ENCODE measurements around the gene CADM1.

Gene CADM1

GRCh38 chr11:115162919-115163318 lies 341.3 kb downstream of the CADM1 start:
- H3K4me3 ChIP-seq (ENCODE audit: low read depth, low read length) = no peak overlapping the region

DNA sequence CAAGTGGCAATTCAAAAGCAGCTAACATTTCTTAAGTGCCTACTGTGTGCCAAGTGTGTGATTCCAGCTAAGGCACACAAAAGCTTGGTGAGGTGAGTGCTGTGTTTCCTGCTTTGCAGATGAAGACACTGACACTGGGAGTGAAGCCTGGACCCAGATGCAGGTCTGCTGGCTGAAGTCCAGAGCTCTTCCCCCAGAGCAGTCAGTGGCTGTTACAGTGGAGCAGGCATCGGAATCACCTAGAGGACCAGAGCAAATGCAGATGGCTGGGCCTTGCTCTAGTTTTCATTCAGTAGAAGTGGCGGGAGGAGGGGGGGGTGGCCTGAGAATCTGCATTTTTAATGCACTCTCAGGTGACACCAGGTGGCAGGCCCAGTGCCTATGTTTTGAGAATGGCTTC lies 342.3 kb downstream of the CADM1 start:
- no peak overlapping the region for H3K4me3 ChIP-seq (ENCODE audit: low read depth, low read length)

- no peak overlapping the region for H3K4me3 ChIP-seq (ENCODE audit: low read depth, low read length)
Observed at GRCh38 chr11:115159207-115159606, 345.0 kb downstream of the CADM1 start.

DNA sequence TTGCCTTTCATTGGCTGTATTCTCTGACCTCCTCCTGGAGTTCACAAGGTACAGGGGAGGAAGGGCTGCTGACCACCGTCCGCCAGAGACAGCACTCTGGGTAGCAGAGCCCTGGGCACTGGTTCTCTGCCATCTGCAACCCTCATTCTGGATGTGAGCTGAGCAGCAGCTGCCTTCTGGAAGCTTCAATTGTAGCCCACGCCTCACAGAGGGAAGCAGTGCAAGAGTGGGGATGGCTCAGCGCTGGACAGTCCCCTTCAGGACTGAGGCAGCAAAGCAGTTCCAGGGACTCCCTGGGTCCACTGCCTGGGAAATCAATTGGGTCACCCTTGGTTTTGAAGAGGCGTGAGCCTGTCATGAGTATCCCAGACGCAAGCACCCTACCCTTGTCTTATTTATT lies 346.2 kb downstream of the CADM1 start:
- H3K4me3 ChIP-seq (ENCODE audit: low read depth, low read length) = no peak overlapping the region

DNA sequence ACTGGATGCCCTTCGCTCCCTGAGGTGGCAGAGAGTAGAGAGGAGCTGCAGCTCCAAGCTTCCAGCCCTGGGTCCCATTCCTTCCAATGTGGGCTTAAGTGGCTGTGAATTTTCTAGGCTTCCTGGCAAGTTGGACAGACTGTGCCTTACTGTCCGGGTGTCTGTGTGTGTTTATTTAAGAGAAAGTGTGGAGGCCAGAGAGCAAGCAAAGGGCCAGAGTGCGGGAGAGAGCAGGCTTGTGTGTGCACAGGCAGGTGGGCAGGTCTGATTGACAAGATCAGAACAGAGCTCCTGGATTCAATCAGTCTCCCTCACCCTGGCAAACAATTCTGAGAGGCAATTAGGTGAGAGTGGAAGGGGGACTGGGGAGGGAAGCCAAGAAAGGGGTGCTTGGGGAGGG lies 347.0 kb downstream of the CADM1 start:
- no peak overlapping the region for H3K4me3 ChIP-seq (ENCODE audit: low read depth, low read length)

DNA sequence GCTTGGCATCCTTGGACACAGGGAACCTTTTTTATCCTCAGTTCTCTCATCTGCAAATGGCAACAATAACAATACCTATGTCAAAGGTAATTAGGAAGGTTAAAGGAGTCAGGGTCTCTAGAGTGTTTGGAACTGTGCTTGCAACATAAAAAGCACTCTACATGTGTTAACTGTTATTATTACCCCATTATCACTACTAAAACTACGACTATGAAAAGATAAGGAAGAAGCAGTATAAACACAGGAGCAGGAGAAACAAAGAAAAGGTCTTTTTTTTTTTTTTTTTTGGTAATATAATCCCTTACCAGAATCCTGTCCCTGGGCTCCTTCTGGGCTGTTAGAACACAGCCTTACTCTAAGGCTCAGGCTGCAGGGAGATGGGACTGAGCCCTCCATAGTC lies 348.2 kb downstream of the CADM1 start:
- H3K4me3 ChIP-seq (ENCODE audit: low read depth, low read length) = no peak overlapping the region

GRCh38 chr11:115155320-115155719 lies 348.9 kb downstream of the CADM1 start:
- no peak overlapping the region for H3K4me3 ChIP-seq (ENCODE audit: low read depth, low read length)

GRCh38 chr11:115154355-115154736 lies 349.9 kb downstream of the CADM1 start:
- H3K4me3 ChIP-seq (ENCODE audit: low read depth, low read length) = no peak overlapping the region

GRCh38 chr11:115153731-115154354 lies 350.4 kb downstream of the CADM1 start:
- H3K4me3 ChIP-seq (ENCODE audit: low read depth, low read length) = no peak overlapping the region

GRCh38 chr11:115153135-115153534 lies 351.1 kb downstream of the CADM1 start:
- no peak overlapping the region for H3K4me3 ChIP-seq (ENCODE audit: low read depth, low read length)

- no peak overlapping the region for H3K4me3 ChIP-seq (ENCODE audit: low read depth, low read length)
Observed at GRCh38 chr11:115151010-115151409, 353.2 kb downstream of the CADM1 start.

DNA sequence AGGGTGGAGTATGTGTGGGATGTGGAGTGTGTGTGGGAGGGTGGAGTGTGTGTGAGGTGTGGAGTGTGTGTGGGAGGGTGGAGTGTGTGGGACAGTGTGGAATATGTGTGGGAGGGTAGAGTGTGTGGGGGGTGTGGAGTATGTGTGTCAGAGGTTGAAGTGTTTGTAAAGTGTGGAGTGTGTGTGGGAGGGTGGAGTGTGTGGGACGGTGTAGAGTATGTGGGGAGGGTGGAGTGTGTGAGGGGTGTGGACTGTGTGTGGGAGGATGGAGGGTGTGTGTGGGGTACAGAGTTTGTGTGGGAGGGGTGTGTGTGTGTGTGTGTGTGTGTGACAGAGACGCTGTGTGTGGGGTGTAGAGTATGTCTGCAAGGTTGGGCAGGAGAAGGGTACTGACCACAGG lies 355.5 kb downstream of the CADM1 start:
- H3K4me3 ChIP-seq (ENCODE audit: low read depth, low read length) = no peak overlapping the region

GRCh38 chr11:115148101-115148500 lies 356.1 kb downstream of the CADM1 start:
- no peak overlapping the region for H3K4me3 ChIP-seq (ENCODE audit: low read depth, low read length)

GRCh38 chr11:115147243-115147807 lies 356.9 kb downstream of the CADM1 start:
- H3K4me3 ChIP-seq (ENCODE audit: low read depth, low read length) = no peak overlapping the region

DNA sequence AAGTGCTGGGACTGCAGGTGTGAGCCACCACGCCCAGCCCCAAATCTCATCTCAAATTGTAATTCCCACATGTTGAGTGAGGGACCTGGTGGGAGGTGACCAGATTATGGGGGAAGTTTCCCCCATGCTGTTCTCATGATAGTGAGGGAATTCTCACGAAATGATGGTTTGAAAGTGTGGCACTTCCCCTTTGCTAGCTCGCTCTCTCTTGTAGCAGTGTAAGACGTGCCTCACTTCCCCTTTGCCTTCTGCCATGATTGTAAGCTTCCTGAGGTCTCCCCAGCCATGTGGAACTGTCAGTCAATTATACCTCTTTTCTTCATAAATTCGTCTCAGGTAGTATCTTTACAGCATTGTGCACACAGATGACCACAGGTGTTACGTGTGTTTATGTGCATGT lies 357.8 kb downstream of the CADM1 start:
- no peak overlapping the region for H3K4me3 ChIP-seq (ENCODE audit: low read depth, low read length)

GRCh38 chr11:115145324-115145723 lies 358.9 kb downstream of the CADM1 start:
- no peak overlapping the region for H3K4me3 ChIP-seq (ENCODE audit: low read depth, low read length)

DNA sequence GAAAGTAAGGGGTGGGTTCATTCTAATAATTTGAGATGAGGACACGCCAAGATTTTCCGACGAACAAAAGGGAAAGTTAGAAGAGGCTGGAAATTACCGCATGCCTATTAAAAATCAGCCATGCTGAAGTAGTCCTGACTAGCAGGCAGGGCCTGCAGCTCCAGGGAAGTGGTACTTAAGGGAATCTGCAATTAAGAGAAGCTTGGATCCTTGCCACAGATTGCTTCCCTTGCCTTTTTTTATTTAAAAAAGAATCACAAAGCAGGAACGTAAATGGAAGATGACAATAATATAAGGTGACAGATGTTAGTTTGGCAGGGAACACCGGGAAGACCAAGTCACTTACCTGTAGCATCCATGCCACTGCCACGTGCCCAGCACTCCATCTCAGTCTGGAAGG lies 359.3 kb downstream of the CADM1 start:
- no peak overlapping the region for H3K4me3 ChIP-seq (ENCODE audit: low read depth, low read length)

DNA sequence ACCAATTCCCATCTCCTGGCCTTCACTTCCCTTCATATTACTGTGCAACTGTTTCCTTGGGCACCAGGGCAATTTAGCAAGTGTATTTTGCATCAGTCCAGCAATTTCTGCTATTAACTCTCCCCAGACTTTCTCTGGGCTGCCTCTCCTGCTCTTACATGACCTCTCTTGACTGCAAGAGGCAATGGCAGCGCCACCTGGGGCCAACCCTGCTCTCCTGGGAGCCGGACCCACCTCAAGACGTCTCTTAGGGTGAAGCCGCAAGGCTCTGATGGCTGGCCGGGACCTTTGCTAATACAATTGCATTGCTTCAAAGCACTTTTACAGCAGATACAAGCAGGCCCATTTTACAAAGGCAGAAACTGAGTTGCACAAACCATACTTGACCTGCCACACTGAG lies 360.2 kb downstream of the CADM1 start:
- H3K4me3 ChIP-seq (ENCODE audit: low read depth, low read length) = no peak overlapping the region

DNA sequence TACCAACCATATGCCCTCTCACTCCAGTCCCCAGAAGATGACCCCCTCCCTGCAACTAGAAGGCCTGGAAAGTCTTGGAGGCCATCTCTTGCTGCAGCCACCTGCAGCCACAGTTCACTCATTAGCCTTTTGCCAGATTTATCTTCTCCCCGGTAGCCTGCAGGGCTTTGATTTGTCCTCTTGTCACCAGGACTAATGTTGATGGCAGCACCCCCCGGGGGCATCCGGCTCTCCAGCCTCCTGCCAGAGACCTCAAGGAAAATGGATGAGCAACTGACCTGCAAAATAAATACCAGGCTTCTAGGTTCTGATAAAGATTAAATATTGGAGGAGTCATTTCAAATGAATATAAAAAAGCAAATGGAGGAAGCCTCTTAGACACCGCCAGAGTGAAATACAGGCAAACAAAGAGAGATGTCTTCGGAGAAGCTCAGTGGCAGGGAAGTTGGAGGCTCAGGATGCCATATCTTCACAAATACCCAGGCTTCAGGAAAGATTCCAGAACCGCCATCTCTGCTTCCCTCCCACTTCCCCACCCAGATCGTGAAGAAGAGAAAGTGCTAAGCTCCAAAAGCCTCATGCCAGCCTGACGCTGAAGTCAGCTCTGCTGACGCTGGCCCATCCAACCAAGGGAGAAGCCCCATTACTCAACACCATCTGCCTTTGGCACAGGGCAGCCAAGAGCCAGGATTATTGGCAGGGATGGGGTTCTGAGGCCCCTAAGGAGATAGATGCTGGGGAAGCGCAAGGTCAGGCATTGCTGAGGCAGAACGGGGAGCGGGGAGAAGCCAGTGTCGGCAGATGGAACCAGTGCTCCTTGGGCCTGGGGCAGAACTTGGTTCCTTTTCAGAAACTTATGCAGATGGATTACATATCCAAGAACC lies 362.7 kb downstream of the CADM1 start:
- H3K4me3 ChIP-seq (ENCODE audit: low read depth, low read length) = no peak overlapping the region

GRCh38 chr11:115135936-115136335 lies 368.3 kb downstream of the CADM1 start:
- no peak overlapping the region for H3K4me3 ChIP-seq (ENCODE audit: low read depth, low read length)

- no peak overlapping the region for H3K4me3 ChIP-seq (ENCODE audit: low read depth, low read length)
Observed at GRCh38 chr11:115134926-115135325, 369.3 kb downstream of the CADM1 start.
